Small intestine (tissue), 7 donors: ENCODE data around the gene ZNF507. TPM values are rescaled to one million over a fixed set of nuclear protein-coding genes. Genes with fewer than 3 reads are reported as not detected.

Experiments
- DNase-seq, 2 donors: peaks; one replicate each; pipeline versions ENCODE4 v3.0.0 to v3.0.0-alpha.2; 2013
- FAIRE-seq: peaks from 2 replicates; lab custom pipeline; 2012; peaks lifted over from hg19 to GRCh38; lab: Jason Lieb, UNC
- H3K27ac ChIP-seq, 3 donors: one replicate each; pipeline ENCODE4 v1.5.1; 2013; ENCODE audit warnings: low read length in 2 of 3, mild to moderate bottlenecking in 2 of 3, control low read depth in 1 of 3, inconsistent platforms in 1 of 3, low read depth in 1 of 3, moderate library complexity in 1 of 3
- H3K27me3 ChIP-seq, 3 donors: one replicate each; pipeline ENCODE4 v1.6.1; 2013; ENCODE audit warnings: low read length in 3 of 3, inconsistent platforms in 1 of 3; ENCODE audit not compliant: control insufficient read depth in 3 of 3, insufficient read depth in 3 of 3
- H3K36me3 ChIP-seq, 3 donors: one replicate each; pipeline ENCODE4 v1.6.1; 2013; ENCODE audit warnings: low read length in 3 of 3, inconsistent platforms in 1 of 3, low read depth in 1 of 3, mild to moderate bottlenecking in 1 of 3, moderate library complexity in 1 of 3; ENCODE audit not compliant: control insufficient read depth in 3 of 3, insufficient read depth in 2 of 3
- H3K4me1 ChIP-seq, 3 donors: one replicate each; pipeline ENCODE4 v1.6.1; 2013; ENCODE audit warnings: low read length in 2 of 3, inconsistent platforms in 1 of 3, low read depth in 1 of 3, mild to moderate bottlenecking in 1 of 3, moderate library complexity in 1 of 3; ENCODE audit not compliant: control insufficient read depth in 3 of 3, insufficient read depth in 2 of 3
- H3K4me3 ChIP-seq, 3 donors: one replicate each; pipeline ENCODE4 v1.5.1; 2013; ENCODE audit warnings: low read length in 3 of 3, control low read depth in 1 of 3, inconsistent platforms in 1 of 3, low read depth in 1 of 3, mild to moderate bottlenecking in 1 of 3, moderate library complexity in 1 of 3
- H3K9me3 ChIP-seq, 2 donors: one replicate each; pipeline ENCODE4 v1.6.1; 2013; ENCODE audit warnings: low read depth in 1 of 2, low read length in 1 of 2; ENCODE audit not compliant: control insufficient read depth in 2 of 2, insufficient read depth in 1 of 2
- WGBS, 3 donors: extraction: QIAGEN DNeasy Blood & Tissue Kit; methylation state at CpG; one replicate each; pipeline ENCODE4 v1.1.7; 2013; 5-methylcytosine and 5-hydroxymethylcytosine counted together
- polyA plus RNA-seq, 4 donors: library from polyadenylated mRNA; stranded (reverse) in 3 of 4; unstranded in 1 of 4; fragments of 200-250 nt in 3 of 4; fragments of 120-200 nt in 1 of 4; gene quantifications; one replicate each; pipeline versions ENCODE4 v1.2.1 to v1.2.3, GENCODE V29; 2013
- donor health status: healthy with polysubstance abuse.
- donor health status: control.
- donor health status: control.
- donor health status: Bipolar disorder and iron deficiency.
- donor health status: healthy.

Gene ZNF507
- polyA plus RNA-seq, 4 donors, result 3.2 to 17.1 (median 5.5) TPM

DNA sequence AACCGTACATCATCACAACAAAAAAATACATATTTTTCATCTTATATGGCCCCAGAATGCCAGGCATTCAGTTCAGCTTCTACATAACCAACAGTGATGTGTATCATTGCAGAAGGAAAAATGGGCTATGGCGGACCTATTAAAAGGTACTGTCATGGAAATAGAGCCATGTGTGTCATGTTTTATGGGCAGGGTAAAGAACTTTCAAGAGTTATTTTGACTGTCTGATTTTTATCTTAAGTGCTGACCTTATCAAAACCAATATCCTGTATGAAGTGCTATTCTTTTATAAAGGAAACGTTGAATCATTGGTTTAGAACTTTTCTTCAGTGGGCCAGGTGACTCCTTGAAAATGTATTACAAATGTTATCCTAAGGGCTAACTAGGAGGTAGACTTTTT, 9.9 kb downstream of the ZNF507 start:
- Histone ChIP-seq H3K9me3 (no peaks in the 10 kb centered on the region), H3K4me3 (no peak overlapping the region), H3K27me3 (no peaks in the 10 kb centered on the region), H3K36me3 (peaks cover 7 to 27% (median 24%) of the 10 kb centered on the region in 3 donors), H3K4me1 (peaks cover 0 to 11% (median 10%) of the 10 kb centered on the region in 3 donors), H3K27ac (no peak overlapping the region)
- no peak for FAIRE-seq
- WGBS, 3 donors, result 84 to 90% (median 85%) methylated on average over 3 of the region's 3 CpGs
- DNase-seq, result no peak

DNA sequence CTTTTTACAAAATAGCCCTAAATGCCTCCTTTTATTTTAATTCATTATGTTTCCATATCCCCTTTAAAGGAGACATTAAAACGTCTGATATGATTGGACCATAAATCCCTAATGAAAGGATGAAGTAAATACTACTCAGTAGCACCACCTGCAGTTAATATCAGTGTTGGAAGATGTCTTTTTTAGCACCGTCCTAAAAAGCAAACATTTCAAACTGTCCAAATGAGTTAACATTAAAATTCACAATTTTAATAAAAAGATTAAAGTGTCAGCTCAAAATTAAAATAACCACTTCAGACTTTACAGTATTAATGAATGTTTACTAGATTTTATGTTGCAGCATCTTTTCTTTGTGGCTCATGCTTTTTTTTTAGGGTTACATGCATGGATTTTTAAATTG, 12.3 kb downstream of the ZNF507 start:
- 10 to 21% (median 18%) methylated on average over 2 of the region's 2 CpGs for WGBS, 3 donors
- Histone ChIP-seq H3K4me3 (no peak overlapping the region), H3K4me1 (peaks cover 0 to 3% (median 0%) of the 10 kb centered on the region in 3 donors), H3K27ac (no peak overlapping the region), H3K9me3 (no peaks in the 10 kb centered on the region), H3K36me3 (peaks cover 11 to 31% (median 27%) of the 10 kb centered on the region in 3 donors), H3K27me3 (no peaks in the 10 kb centered on the region)
- no peak for DNase-seq
- FAIRE-seq, result no peak

DNA sequence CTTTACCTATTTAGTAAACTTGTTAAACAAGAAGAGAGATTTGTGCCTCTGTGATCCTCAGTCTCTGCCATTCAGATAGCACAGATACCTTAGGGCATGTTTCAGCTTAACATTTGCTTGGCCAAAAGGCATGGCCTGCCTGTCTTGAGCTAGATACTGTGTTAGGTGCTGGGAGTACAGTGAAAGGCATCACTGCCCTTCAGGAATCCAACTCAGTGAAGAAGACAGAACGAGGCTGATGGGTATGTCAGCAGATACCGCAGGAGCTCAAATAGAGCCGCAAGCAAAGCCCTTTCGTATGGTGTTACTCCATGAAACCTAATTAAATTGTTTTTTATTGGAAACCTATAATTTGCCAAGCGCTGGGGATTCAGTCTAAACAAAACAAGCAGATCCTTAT, 12.9 kb downstream of the ZNF507 start:
- no peaks in the 10 kb centered on the region for H3K27me3 ChIP-seq
- no peaks in the 10 kb centered on the region for H3K9me3 ChIP-seq
- 93 to 99% (median 98%) methylated on average over 5 of the region's 5 CpGs for WGBS, 3 donors
- no peak overlapping the region for H3K4me3 ChIP-seq
- DNase-seq, result no peak
- H3K36me3 ChIP-seq, result peaks cover 11 to 28% (median 24%) of the 10 kb centered on the region in 3 donors
- peaks cover 0 to 5% (median 0%) of the 10 kb centered on the region in 3 donors for H3K4me1 ChIP-seq
- no peak for FAIRE-seq
- H3K27ac ChIP-seq, result no peak overlapping the region

DNA sequence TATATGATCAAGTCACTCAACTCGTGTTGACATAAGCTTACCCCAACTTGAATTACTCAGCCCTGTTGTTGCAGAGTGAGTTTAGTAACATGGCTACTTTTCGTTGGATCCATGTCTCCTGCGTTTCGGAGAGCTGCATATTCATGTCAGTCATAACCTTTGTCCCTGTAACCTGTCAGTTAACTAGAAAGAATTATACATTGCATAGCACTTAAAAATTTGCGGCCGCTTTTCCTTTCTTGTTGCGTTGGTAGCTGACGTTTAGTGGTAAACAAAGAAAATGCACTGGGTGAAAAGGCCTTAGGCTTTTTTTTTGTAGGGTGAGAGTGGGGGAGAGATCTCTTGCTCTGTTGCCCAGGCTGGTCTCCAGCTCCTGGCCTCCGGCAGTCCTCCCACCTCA, 14.2 kb downstream of the ZNF507 start:
- 95 to 97% (median 97%) methylated on average over 9 of the region's 9 CpGs for WGBS, 3 donors
- peaks cover 0 to 5% (median 0%) of the 10 kb centered on the region in 3 donors for H3K4me1 ChIP-seq
- no peak for FAIRE-seq

DNA sequence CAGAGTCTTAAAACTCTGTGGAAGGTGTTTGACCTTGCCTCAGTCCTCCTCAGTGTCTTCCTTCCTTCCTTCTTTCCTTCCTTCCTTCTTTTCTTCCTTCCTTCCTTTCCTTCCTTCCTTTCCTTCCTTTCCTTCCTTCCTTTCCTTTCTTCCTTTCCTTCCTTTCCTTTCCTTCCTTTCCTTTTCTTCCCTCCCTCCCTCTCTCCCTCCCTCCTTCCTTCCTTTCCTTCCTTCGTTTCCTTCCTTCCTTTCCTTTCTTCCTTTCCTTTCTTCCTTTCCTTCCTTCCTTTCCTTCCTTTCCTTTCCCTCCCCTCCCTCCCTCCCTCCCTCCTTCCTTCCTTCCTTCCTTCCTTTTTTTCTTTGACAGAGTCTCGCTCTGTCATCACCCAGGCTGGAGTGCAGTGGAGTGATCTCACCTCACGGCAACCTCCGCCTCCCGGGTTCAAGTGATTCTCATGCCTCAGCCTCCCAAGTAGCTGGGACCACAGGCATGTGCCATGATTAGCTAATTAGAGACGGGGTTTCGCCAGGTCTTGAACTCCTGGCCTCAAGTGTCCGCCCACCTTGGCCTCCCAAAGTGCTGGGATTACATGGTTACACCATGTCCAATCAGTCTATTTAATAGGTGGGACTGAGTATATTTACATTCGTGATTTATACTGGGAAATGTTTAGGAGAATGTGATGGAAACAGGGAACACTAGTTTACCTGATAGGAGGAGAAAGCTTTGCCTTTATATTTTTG, 16.3 kb downstream of the ZNF507 start:
- Histone ChIP-seq H3K27ac (no peak overlapping the region), H3K9me3 (no peaks in the 10 kb centered on the region), H3K4me3 (no peak overlapping the region), H3K4me1 (peaks cover 0 to 2% (median 0%) of the 10 kb centered on the region in 3 donors), H3K36me3 (peaks cover 9 to 21% (median 11%) of the 10 kb centered on the region in 3 donors), H3K27me3 (no peaks in the 10 kb centered on the region)
- no peak for DNase-seq
- FAIRE-seq, result no peak
- 89 to 92% (median 91%) methylated on average over 9 of the region's 9 CpGs for WGBS, 3 donors

More for the DNA sequence above, 14.2 kb downstream of the ZNF507 start:
- peaks cover 11 to 25% (median 16%) of the 10 kb centered on the region in 3 donors for H3K36me3 ChIP-seq
- no peaks in the 10 kb centered on the region for H3K9me3 ChIP-seq
- no peak overlapping the region for H3K27ac ChIP-seq
- H3K4me3 ChIP-seq, result no peak overlapping the region
- no peak for DNase-seq
- H3K27me3 ChIP-seq, result no peaks in the 10 kb centered on the region

DNA sequence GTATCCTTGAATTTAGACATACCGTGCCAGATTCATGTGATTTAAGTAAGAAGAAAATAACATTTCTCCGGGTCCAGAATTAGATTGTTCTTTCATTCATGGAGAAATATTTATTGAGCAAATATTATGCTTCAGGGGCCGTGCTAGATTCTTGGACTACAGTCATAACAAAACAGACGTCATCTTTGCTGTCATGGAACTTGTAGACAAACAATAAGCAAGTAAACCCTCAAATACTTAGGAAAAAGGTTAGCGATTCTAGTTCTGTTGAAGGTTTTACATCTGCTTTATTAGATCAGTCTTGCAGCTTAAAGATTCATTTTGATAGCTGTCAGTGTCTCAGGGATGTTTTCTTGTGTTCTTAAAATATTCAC, 16.9 kb downstream of the ZNF507 start:
- DNase-seq (no peak), FAIRE-seq (no peak)
- Histone ChIP-seq H3K9me3 (no peaks in the 10 kb centered on the region), H3K4me3 (no peak overlapping the region), H3K27me3 (no peaks in the 10 kb centered on the region), H3K27ac (no peak overlapping the region), H3K36me3 (peaks cover 9 to 21% (median 15%) of the 10 kb centered on the region in 3 donors), H3K4me1 (peaks cover 0 to 2% (median 0%) of the 10 kb centered on the region in 3 donors)
- 81 to 85% (median 85%) methylated on average over 5 of the region's 5 CpGs for WGBS, 3 donors

DNA sequence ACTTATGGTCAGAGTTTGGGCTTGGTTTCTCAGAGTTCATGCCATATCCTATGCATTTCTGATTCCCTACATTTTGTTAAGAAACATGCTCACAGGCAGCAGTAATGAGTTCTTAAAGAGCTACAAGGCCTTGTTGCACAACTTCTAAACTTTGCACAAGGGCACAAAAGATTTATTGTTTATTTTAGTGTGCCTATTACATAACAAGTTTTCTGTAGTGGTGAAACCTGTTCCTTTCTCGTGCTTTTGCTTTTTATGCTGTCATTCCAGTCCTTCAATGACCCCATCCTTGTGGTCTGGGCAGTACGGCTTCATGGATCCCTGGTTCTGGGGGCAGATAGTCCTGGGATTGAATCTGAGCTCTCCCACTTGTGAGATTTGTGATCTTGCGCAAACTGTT, 17.8 kb downstream of the ZNF507 start:
- H3K27ac ChIP-seq, result no peak overlapping the region
- DNase-seq (peak in 1 of 2 donors; percentile 42), FAIRE-seq (no peak)
- H3K9me3 ChIP-seq, result no peaks in the 10 kb centered on the region
- H3K4me1 ChIP-seq, result peaks cover 0 to 2% (median 0%) of the 10 kb centered on the region in 3 donors
- 36 to 68% (median 53%) methylated on average over 3 of the region's 3 CpGs for WGBS, 3 donors
- peaks cover 6 to 25% (median 19%) of the 10 kb centered on the region in 3 donors for H3K36me3 ChIP-seq
- H3K27me3 ChIP-seq, result no peaks in the 10 kb centered on the region
- no peak overlapping the region for H3K4me3 ChIP-seq

DNA sequence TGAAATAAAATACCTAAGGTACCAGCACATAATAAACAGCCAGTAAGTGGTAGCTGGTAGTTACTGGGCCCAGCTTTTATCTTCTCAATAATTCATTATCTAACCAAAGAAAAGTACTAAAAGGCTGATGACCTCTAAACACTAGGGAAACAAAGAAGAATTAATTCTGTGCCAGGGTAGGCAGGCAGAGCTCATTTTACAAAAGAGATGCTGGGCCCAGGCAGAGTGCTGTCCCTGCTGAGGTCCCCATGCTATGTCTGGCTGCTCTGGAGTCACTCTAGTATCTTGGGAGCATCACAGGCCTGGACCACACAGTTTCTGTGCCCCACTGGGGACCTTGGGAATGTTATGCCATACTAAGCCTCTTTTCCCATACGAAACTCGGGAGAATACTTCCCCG, 18.2 kb downstream of the ZNF507 start:
- Histone ChIP-seq H3K27me3 (no peaks in the 10 kb centered on the region), H3K9me3 (no peaks in the 10 kb centered on the region), H3K4me3 (no peak overlapping the region), H3K36me3 (peaks cover 4 to 20% (median 17%) of the 10 kb centered on the region in 3 donors), H3K4me1 (peaks cover 0 to 2% (median 0%) of the 10 kb centered on the region in 3 donors), H3K27ac (no peak overlapping the region)
- FAIRE-seq, result no peak
- no peak for DNase-seq
- 93 to 95% (median 94%) methylated on average over 3 of the region's 3 CpGs for WGBS, 3 donors
